Right lobe of liver (tissue), 6 donors: Measurements from ENCODE around the gene ASCC1. TPM values are rescaled to one million over a fixed set of nuclear protein-coding genes. Genes with fewer than 3 reads are reported as not detected.

Source experiments
- ATAC-seq, 4 donors: fragments of 200-7000 bp; cut with Tn5 transposase; one replicate each; pipeline ENCODE4 v1.9.1; 2020; ENCODE audit warnings: mild to moderate bottlenecking in 4 of 4, moderate library complexity in 4 of 4
- DNase-seq, 3 donors: peaks; one replicate each; pipeline ENCODE4 v3.0.0-alpha.2; 2020
- H3K27ac ChIP-seq, 3 donors: fragments of 200-600 bp; one replicate each; pipeline ENCODE4 v1.8.0; 2022
- H3K27me3 ChIP-seq, 2 donors: fragments of 200-600 bp; one replicate each; pipeline ENCODE4 v1.8.0; 2022
- H3K36me3 ChIP-seq, 4 donors: fragments of 200-600 bp; sonication (generic) in 1 of 4; one replicate each; pipeline versions ENCODE4 v1.5.1 to v1.8.0; 2017 to 2022; ENCODE audit warnings: control low read depth in 1 of 4
- H3K4me1 ChIP-seq, 4 donors: fragments of 200-600 bp; sonication (generic) in 1 of 4; one replicate each; pipeline versions ENCODE4 v1.5.1 to v1.8.0; 2017 to 2022; ENCODE audit warnings: control low read depth in 1 of 4
- H3K4me3 ChIP-seq, 3 donors: fragments of 200-600 bp; one replicate each; pipeline ENCODE4 v1.8.0; 2022
- H3K9me3 ChIP-seq, 4 donors: fragments of 200-600 bp; sonication (generic) in 1 of 4; one replicate each; pipeline versions ENCODE4 v1.5.1 to v1.8.0; 2017 to 2022; ENCODE audit warnings: control low read depth in 1 of 4
- CTCF ChIP-seq, 4 donors: fragments of 200-600 bp in 3 of 4; fragments of 450-650 bp in 1 of 4; IDR thresholded peaks; one replicate each; pipeline versions ENCODE4 v1.5.1 to v1.8.0; 2016 to 2022; ENCODE audit warnings: antibody characterized with exemption in 4 of 4, mild to moderate bottlenecking in 2 of 4
- POLR2A ChIP-seq: fragments of 450-650 bp; IDR thresholded peaks from one replicate; pipeline ENCODE4 v1.6.1; 2017; ENCODE audit warnings: antibody characterized with exemption, mild to moderate bottlenecking
- WGBS: methylation state at CpG from one replicate; pipeline ENCODE4 v1.1.6; 2018; ENCODE audit warnings: low coverage, low lambda C conversion rate; ENCODE audit not compliant: insufficient coverage; ENCODE audit errors: missing lambda C conversion rate; 5-methylcytosine and 5-hydroxymethylcytosine counted together
- intact Hi-C, 2 donors: fragments of 100-400 bp; cut with DNase I; formaldehyde crosslinking; loops; one replicate each; pipeline versions ENCODE4 v1.11.2 to v1.14.1; 2022
- total RNA-seq, 6 experiments: library from RNA; depleted of rRNA in 2 of 6; stranded (reverse); fragments of >200 nt in 2 of 6; fragmentation: NEBNext Ultra II Directional in 3 of 6; extraction: Animal tissue kit (Norgen Biotek cat#: 25700) in 3 of 6; gene quantifications; one replicate each; pipeline versions ENCODE4 v1.1.0 to v1.2.4, GENCODE V29; 2016 to 2023
- donor health status: DM: no; HTN: yes; CAD: no.
- donor health status: DM: no; HTN: no; CAD: no.
- donor health status: DM: no; HTN: no; CAD: no.
- donor health status: DM: no; HTN: yes; CAD: no.
- donor health status: DM: no; HTN: yes; CAD: no.

The ASCC1 gene
- total RNA-seq, 6 experiments from 2014 or later = 12.0 to 26.5 (median 14.5) TPM

GRCh38 chr10:72146559-72147323 is 69.3 kb downstream of the ASCC1 start:
- TF ChIP-seq POLR2A (no peak), CTCF (IDR thresholded peaks at IDR 0.05) (no peak)
- H3K36me3 ChIP-seq = no peaks in the 10 kb centered on the region
- no peak overlapping the region for H3K27ac ChIP-seq
- WGBS = 75% methylated on average over 3 of the region's 4 CpGs
- ATAC-seq = no peak
- intact Hi-C loops = no loop called here
- no peaks in the 10 kb centered on the region for H3K9me3 ChIP-seq
- H3K4me1 ChIP-seq = no peaks in the 10 kb centered on the region
- no peak for DNase-seq
- no peak overlapping the region for H3K4me3 ChIP-seq
- no peaks in the 10 kb centered on the region for H3K27me3 ChIP-seq

- Histone ChIP-seq H3K4me1 (no peaks in the 10 kb centered on the region), H3K9me3 (no peaks in the 10 kb centered on the region), H3K27me3 (no peaks in the 10 kb centered on the region), H3K36me3 (no peaks in the 10 kb centered on the region), H3K4me3 (no peak overlapping the region), H3K27ac (no peak overlapping the region)
- DNase-seq = no peak
- intact Hi-C loops = no loop called here
- ATAC-seq = no peak
- 81% methylated on average over 6 of the region's 6 CpGs for WGBS
- TF ChIP-seq POLR2A (no peak), CTCF (IDR thresholded peaks at IDR 0.05) (no peak)
Observed at GRCh38 chr10:72146071-72146470, 70.0 kb downstream of the ASCC1 start.

- 93% methylated on average over 2 of the region's 2 CpGs for WGBS
- DNase-seq (no peak), ATAC-seq (no peak)
- H3K9me3 ChIP-seq = no peaks in the 10 kb centered on the region
- H3K4me3 ChIP-seq = no peak overlapping the region
- TF ChIP-seq CTCF (IDR thresholded peaks at IDR 0.05) = no peak
- no peak for TF ChIP-seq POLR2A
- no peaks in the 10 kb centered on the region for H3K36me3 ChIP-seq
- intact Hi-C loops = no loop called here
- no peaks in the 10 kb centered on the region for H3K27me3 ChIP-seq
- no peak overlapping the region for H3K27ac ChIP-seq
- no peaks in the 10 kb centered on the region for H3K4me1 ChIP-seq
Observed at GRCh38 chr10:72145657-72146056, 70.4 kb downstream of the ASCC1 start.

- Histone ChIP-seq H3K4me3 (no peak overlapping the region), H3K36me3 (peaks cover 0 to 2% (median 0%) of the 10 kb centered on the region in 4 donors), H3K9me3 (no peaks in the 10 kb centered on the region), H3K27ac (no peak overlapping the region), H3K4me1 (no peaks in the 10 kb centered on the region), H3K27me3 (no peaks in the 10 kb centered on the region)
- DNase-seq (no peak), ATAC-seq (no peak)
- intact Hi-C loops = no loop called here
- WGBS = 91% methylated on average over 2 of the region's 2 CpGs
- TF ChIP-seq POLR2A = no peak
- TF ChIP-seq CTCF (IDR thresholded peaks at IDR 0.05) = no peak
Observed at GRCh38 chr10:72140850-72141249, 75.2 kb downstream of the ASCC1 start.
